KMS-11 (cell line): ENCODE results near the gene METTL8.

Experiments used
- H2AFZ ChIP-seq: fragments of 200-600 bp; sonication (generic); 2 replicates; pipeline ENCODE4 v1.6.1; 2016; ENCODE audit warnings: antibody characterized with exemption, mixed run types, low read depth
- H3K27ac ChIP-seq: fragments of 200-600 bp; sonication (generic); 2 replicates; pipeline ENCODE4 v1.6.1; 2016; ENCODE audit warnings: mild to moderate bottlenecking, mixed run types
- H3K27me3 ChIP-seq: fragments of 200-600 bp; sonication (generic); 2 replicates; pipeline ENCODE4 v1.6.1; 2017; ENCODE audit warnings: mild to moderate bottlenecking, low read depth, mixed run types, moderate library complexity; ENCODE audit not compliant: insufficient read depth
- H3K36me3 ChIP-seq: fragments of 200-600 bp; sonication (generic); 2 replicates; pipeline ENCODE4 v1.6.1; 2017; ENCODE audit warnings: mild to moderate bottlenecking, mixed run types; ENCODE audit not compliant: insufficient read depth
- H3K4me1 ChIP-seq: fragments of 200-600 bp; sonication (generic); 2 replicates; pipeline ENCODE4 v1.6.1; 2016; ENCODE audit warnings: mild to moderate bottlenecking, low read depth, mixed run types; ENCODE audit not compliant: poor library complexity, severe bottlenecking
- H3K4me2 ChIP-seq: fragments of 200-600 bp; sonication (generic); 2 replicates; pipeline ENCODE4 v1.7.0; 2016; ENCODE audit warnings: mild to moderate bottlenecking, mixed run types
- H3K4me3 ChIP-seq: fragments of 200-600 bp; sonication (generic); IDR thresholded peaks from 2 replicates; pipeline ENCODE4 v1.6.1; 2017; ENCODE audit warnings: low read depth, low read length, mixed read lengths; ENCODE audit not compliant: insufficient read depth
- H3K79me2 ChIP-seq: fragments of 200-600 bp; sonication (generic); 2 replicates; pipeline ENCODE4 v1.6.1; 2016; ENCODE audit warnings: low read depth, mixed run types; ENCODE audit not compliant: insufficient read depth
- H3K9ac ChIP-seq: fragments of 200-600 bp; sonication (generic); 2 replicates; pipeline ENCODE4 v1.6.1; 2016; ENCODE audit warnings: mild to moderate bottlenecking, mixed run types
- H4K20me1 ChIP-seq: fragments of 200-600 bp; sonication (generic); 2 replicates; pipeline ENCODE4 v1.6.1; 2016; ENCODE audit warnings: mild to moderate bottlenecking, mixed run types; ENCODE audit not compliant: insufficient read depth
- CTCF ChIP-seq: fragments of 200-600 bp; sonication (generic); conservative IDR thresholded peaks from 2 replicates; pipeline ENCODE4 v1.6.1; 2017; ENCODE audit warnings: low read depth, mild to moderate bottlenecking, antibody characterized with exemption, low read length, moderate library complexity, mixed read lengths

Gene METTL8

GRCh38 chr2:171297956-171298355, 135.8 kb downstream of the METTL8 start:
- Histone ChIP-seq H3K27me3 (no peaks in the 10 kb centered on the region), H3K4me3 (no peak overlapping the region), H3K4me2 (no peak overlapping the region), H2AFZ (no peak overlapping the region), H3K4me1 (no peaks in the 10 kb centered on the region), H3K36me3 (no peaks in the 10 kb centered on the region), H4K20me1 (no peaks in the 10 kb centered on the region), H3K27ac (no peak overlapping the region), H3K79me2 (no peaks in the 10 kb centered on the region), H3K9ac (no peak overlapping the region)
- no peak for TF ChIP-seq CTCF

GRCh38 chr2:171294608-171295007, 139.2 kb downstream of the METTL8 start:
- H3K79me2 ChIP-seq = no peaks in the 10 kb centered on the region
- H3K27me3 ChIP-seq = no peaks in the 10 kb centered on the region
- no peak overlapping the region for H3K9ac ChIP-seq
- H2AFZ ChIP-seq = no peak overlapping the region
- no peak overlapping the region for H3K27ac ChIP-seq
- H3K4me1 ChIP-seq = no peaks in the 10 kb centered on the region
- no peaks in the 10 kb centered on the region for H3K36me3 ChIP-seq
- TF ChIP-seq CTCF = no peak
- no peaks in the 10 kb centered on the region for H4K20me1 ChIP-seq
- no peak overlapping the region for H3K4me2 ChIP-seq
- H3K4me3 ChIP-seq = no peak overlapping the region

- no peak overlapping the region for H3K4me2 ChIP-seq
- H3K4me1 ChIP-seq = no peaks in the 10 kb centered on the region
- H3K27me3 ChIP-seq = no peaks in the 10 kb centered on the region
- H3K4me3 ChIP-seq = no peak overlapping the region
- H4K20me1 ChIP-seq = no peaks in the 10 kb centered on the region
- no peaks in the 10 kb centered on the region for H3K79me2 ChIP-seq
- H2AFZ ChIP-seq = no peak overlapping the region
- no peak overlapping the region for H3K27ac ChIP-seq
- no peak for TF ChIP-seq CTCF
- H3K9ac ChIP-seq = no peak overlapping the region
- H3K36me3 ChIP-seq = no peaks in the 10 kb centered on the region
Measured at GRCh38 chr2:171293661-171294060, 140.1 kb downstream of the METTL8 start.

GRCh38 chr2:171289991-171290390, 143.8 kb downstream of the METTL8 start:
- no peaks in the 10 kb centered on the region for H3K4me1 ChIP-seq
- H2AFZ ChIP-seq = no peak overlapping the region
- H3K27ac ChIP-seq = no peak overlapping the region

More at GRCh38 chr2:171289991-171290390, 143.8 kb downstream of the METTL8 start:
- H3K36me3 ChIP-seq = no peaks in the 10 kb centered on the region
- H3K27me3 ChIP-seq = no peaks in the 10 kb centered on the region
- H3K4me3 ChIP-seq = no peak overlapping the region
- no peak for TF ChIP-seq CTCF
- H3K9ac ChIP-seq = no peak overlapping the region
- H3K79me2 ChIP-seq = no peaks in the 10 kb centered on the region
- H3K4me2 ChIP-seq = no peak overlapping the region
- H4K20me1 ChIP-seq = no peaks in the 10 kb centered on the region
